Stomach (tissue), 9 donors: Measurements from ENCODE around the gene NUDT8. TPM values are rescaled to one million over a fixed set of nuclear protein-coding genes. Genes with fewer than 3 reads are reported as not detected.

ENCODE experiments used
- DNase-seq, 2 donors: peaks; one replicate each; pipeline versions ENCODE4 v3.0.0 to v3.0.0-alpha.2; 2013 to 2019
- H3K27ac ChIP-seq, 5 donors: fragments of 200-600 bp in 4 of 5; sonication (generic) in 4 of 5; one replicate each; pipeline ENCODE4 v1.5.1; 2013 to 2019; ENCODE audit warnings: mild to moderate bottlenecking in 1 of 5, moderate library complexity in 1 of 5
- H3K27me3 ChIP-seq, 3 donors: fragments of 200-600 bp; sonication (generic); one replicate each; pipeline ENCODE4 v1.5.1; 2017 to 2019; ENCODE audit warnings: mixed run types in 1 of 3
- H3K36me3 ChIP-seq, 4 donors: fragments of 200-600 bp; sonication (generic); 1 replicate in 3 of 4; 2 replicates in 1 of 4; pipeline ENCODE4 v1.5.1; 2016 to 2019
- H3K4me1 ChIP-seq, 4 donors: fragments of 200-600 bp; sonication (generic); one replicate each; pipeline ENCODE4 v1.5.1; 2016 to 2019
- H3K4me3 ChIP-seq, 4 donors: fragments of 200-600 bp; sonication (generic) in 3 of 4; one replicate each; pipeline ENCODE4 v1.5.1; 2016 to 2019; ENCODE audit warnings: mild to moderate bottlenecking in 1 of 4
- H3K9me3 ChIP-seq, 4 donors: fragments of 200-600 bp; sonication (generic); one replicate each; pipeline ENCODE4 v1.5.1; 2016 to 2019
- EP300 ChIP-seq: sonication (generic); formaldehyde crosslinking; IDR thresholded peaks from one replicate; pipeline ENCODE4 v1.6.1; 2017; ENCODE audit warnings: antibody characterized with exemption
- POLR2A ChIP-seq, 4 donors: fragments of 450-650 bp; IDR thresholded peaks; one replicate each; pipeline ENCODE4 v1.6.1; 2016; ENCODE audit warnings: antibody characterized with exemption in 4 of 4, control low read depth in 2 of 4, mild to moderate bottlenecking in 1 of 4, moderate library complexity in 1 of 4
- POLR2AphosphoS5 ChIP-seq, 3 donors: sonication (generic); formaldehyde crosslinking; IDR thresholded peaks; one replicate each; pipeline ENCODE4 v1.6.1; 2016; ENCODE audit warnings: antibody characterized with exemption in 3 of 3
- WGBS, 5 donors: extraction: QIAGEN DNeasy Blood & Tissue Kit in 3 of 5; methylation state at CpG; one replicate each; pipeline versions ENCODE4 v1.1.5 to v1.1.7; 2013 to 2018; 5-methylcytosine and 5-hydroxymethylcytosine counted together
- intact Hi-C: fragments of 100-400 bp; cut with DNase I; formaldehyde crosslinking; loops from one replicate; pipeline ENCODE4 v1.15.1; 2023; ENCODE audit warnings: low total_unique reads
- polyA plus RNA-seq, 3 donors: library from polyadenylated mRNA; stranded (reverse); fragments of 200-250 nt; gene quantifications; one replicate each; pipeline ENCODE4 v1.2.3, GENCODE V29; 2013
- total RNA-seq, 5 donors: library from RNA; depleted of rRNA; stranded (reverse); fragments of >200 nt; gene quantifications; one replicate each; pipeline versions ENCODE4 v1.1.0 to v1.2.3, GENCODE V29; 2014 to 2016
- TF ChIP-seq, protein P1 (sequence below), 7 experiments: fragments of 450-650 bp in 4 of 7; fragments of 200-600 bp in 3 of 7; sonication (generic) in 3 of 7; IDR thresholded peaks; one replicate each; pipeline ENCODE4 v1.5.1; 2016 to 2019; ENCODE audit warnings: antibody characterized with exemption in 7 of 7, control low read depth in 2 of 7, mild to moderate bottlenecking in 1 of 7
- donor health status: healthy with polysubstance abuse.
- donor health status: Bipolar disorder and iron deficiency.
- donor health status: healthy.

Gene NUDT8
- total and polyA plus RNA-seq, 8 donors: 4.6 to 333 (median 17.3) TPM; not detected in 2

DNA sequence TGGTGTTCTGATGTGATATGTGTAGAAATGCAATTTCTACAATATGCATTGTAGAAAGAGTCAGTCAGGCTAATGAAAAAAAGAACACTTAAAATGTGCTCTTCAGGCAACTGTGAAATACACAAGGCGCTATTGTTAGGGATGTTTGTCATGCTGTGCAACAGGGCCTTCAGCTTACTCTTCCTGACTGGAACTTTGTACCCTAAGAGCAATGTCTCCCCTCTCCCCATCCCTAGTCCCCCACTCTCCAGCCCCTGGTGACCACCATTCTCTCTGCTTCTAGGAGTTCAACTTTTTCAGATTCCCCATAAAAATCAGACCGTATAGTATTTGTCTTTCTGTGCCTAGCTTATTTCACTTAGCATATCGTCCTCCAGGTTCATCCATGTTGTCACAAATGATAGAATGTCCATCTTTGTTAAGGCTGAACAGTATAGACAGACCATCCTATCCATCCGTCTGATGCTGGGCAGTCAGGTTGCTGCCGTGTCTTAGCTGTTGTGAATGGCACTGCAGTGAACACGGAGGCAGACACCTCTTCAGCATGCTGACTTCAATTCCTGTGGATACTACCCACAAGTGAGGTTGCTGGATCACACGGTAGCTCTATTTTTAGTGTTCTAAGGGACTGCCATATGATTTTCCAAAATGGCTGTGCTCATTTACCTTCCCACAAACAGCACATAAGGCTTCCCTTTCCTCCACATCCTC is 12.3 kb downstream of the NUDT8 start:
- no peak for DNase-seq
- no peak for TF ChIP-seq POLR2A (IDR thresholded peaks at IDR 0.05)
- TF ChIP-seq, protein P1, sequence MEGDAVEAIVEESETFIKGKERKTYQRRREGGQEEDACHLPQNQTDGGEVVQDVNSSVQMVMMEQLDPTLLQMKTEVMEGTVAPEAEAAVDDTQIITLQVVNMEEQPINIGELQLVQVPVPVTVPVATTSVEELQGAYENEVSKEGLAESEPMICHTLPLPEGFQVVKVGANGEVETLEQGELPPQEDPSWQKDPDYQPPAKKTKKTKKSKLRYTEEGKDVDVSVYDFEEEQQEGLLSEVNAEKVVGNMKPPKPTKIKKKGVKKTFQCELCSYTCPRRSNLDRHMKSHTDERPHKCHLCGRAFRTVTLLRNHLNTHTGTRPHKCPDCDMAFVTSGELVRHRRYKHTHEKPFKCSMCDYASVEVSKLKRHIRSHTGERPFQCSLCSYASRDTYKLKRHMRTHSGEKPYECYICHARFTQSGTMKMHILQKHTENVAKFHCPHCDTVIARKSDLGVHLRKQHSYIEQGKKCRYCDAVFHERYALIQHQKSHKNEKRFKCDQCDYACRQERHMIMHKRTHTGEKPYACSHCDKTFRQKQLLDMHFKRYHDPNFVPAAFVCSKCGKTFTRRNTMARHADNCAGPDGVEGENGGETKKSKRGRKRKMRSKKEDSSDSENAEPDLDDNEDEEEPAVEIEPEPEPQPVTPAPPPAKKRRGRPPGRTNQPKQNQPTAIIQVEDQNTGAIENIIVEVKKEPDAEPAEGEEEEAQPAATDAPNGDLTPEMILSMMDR (IDR thresholded peaks at IDR 0.05): no peak
- no peak for TF ChIP-seq EP300
- no peaks in the 10 kb centered on the region for H3K9me3 ChIP-seq
- intact Hi-C loops: no loop called here
- no peak overlapping the region for H3K4me3 ChIP-seq
- H3K4me1 ChIP-seq: peaks cover 16 to 27% (median 20%) of the 10 kb centered on the region in 4 donors
- H3K27me3 ChIP-seq: peaks cover 0 to 32% (median 5%) of the 10 kb centered on the region in 3 donors
- no peak overlapping the region for H3K27ac ChIP-seq
- WGBS, 5 donors: 71 to 85% (median 82%) methylated on average over 7 of the region's 7 CpGs
- peaks cover 0 to 11% (median 9%) of the 10 kb centered on the region in 4 donors for H3K36me3 ChIP-seq

DNA sequence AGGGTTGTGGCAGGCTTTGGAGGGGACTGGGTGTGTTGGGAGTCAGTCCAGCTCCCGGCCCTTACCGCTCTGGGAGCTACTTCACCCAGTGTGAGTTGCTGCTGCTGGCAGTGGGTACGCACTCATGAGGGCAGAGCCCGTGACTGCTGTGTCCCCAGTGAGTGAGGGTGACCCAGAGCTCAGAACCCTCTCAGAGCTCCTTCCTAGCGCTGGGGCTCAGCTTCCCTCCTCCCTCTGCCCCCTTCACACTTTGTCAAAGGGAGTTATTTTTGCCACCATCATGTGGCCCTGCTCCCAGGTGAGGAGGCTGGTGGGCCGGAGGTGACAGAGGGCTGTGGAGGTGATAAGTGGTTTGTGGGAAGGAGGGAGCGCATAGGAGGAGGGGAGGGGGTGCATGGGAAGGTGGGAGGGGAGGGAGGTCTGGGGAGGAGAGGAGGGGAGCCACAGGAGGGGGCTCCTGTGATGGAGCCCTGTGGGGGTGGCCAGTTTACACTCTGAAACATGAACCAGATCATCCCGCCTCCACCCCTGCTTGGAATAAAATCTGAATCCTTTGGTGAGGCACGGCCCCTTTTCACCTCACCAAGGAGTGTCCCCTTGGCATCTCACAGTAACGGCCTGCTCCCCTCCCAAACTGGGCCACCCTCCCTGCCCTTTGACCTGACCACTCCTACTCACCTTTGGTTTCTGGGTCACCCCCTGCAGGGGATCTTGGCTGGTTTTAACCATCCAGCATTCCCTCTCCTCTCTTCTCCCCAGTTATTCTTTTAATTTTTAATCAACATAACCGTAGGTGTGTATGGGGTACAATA is 13.1 kb downstream of the NUDT8 start:
- H3K27ac ChIP-seq: no peak overlapping the region
- DNase-seq: no peak
- no peaks in the 10 kb centered on the region for H3K9me3 ChIP-seq
- intact Hi-C loops: no loop called here
- TF ChIP-seq EP300: no peak
- no peak overlapping the region for H3K4me3 ChIP-seq
- H3K4me1 ChIP-seq: peaks cover 16 to 27% (median 20%) of the 10 kb centered on the region in 4 donors
- peaks cover 7 to 19% (median 16%) of the 10 kb centered on the region in 4 donors for H3K36me3 ChIP-seq
- H3K27me3 ChIP-seq: peaks cover 0 to 32% (median 5%) of the 10 kb centered on the region in 3 donors
- 37 to 50% (median 46%) methylated on average over 9 to 11 of the region's 11 CpGs for WGBS, 5 donors

DNA sequence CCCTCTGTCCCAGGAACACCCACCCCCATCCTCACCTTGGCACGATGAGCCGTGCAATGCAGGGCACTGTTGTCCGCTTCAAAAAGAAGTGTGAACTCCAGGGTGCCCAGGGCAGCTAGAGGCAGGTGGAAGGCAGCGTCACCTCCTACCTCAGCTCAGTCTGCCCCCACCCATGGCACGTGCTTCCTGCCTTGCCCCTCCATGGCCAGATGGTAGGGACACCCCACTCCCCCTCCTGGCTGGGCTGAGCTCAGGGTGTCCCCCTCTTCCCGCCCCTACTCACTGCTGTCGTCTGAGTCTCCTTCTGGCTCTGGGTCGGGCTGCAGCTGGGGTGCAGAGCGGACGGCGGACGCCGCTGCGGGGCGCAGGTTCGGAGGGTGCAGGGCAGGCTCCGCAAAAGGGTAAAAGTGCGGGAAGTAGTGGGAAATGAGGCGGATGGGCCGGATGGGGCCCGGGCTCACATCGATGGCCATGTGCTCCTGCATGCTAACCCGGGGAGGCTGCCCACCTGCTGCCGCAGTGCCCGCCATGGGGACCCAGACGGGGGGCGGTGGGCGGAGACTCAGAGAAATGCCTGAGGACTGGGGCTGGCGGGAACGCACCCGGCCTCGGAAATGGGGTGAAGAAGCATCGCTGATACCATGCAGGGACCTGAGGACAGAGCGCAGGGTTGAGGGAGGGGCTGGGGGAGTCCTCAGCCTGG is 13.9 kb downstream of the NUDT8 start:
- peaks cover 14 to 27% (median 24%) of the 10 kb centered on the region in 4 donors for H3K36me3 ChIP-seq
- no peak overlapping the region for H3K4me3 ChIP-seq
- peaks cover 16 to 27% (median 20%) of the 10 kb centered on the region in 4 donors for H3K4me1 ChIP-seq
- peak in 1 of 2 donors; percentile 29 for DNase-seq
- 27 to 54% (median 35%) methylated on average over 30 to 34 of the region's 34 CpGs for WGBS, 5 donors
- intact Hi-C loops: no loop called here
- TF ChIP-seq, protein P1 (IDR thresholded peaks at IDR 0.05): peak in 1 of 7 experiments; percentile 5
- TF ChIP-seq EP300 (no peak), POLR2AphosphoS5 (IDR thresholded peaks at IDR 0.05) (no peak), POLR2A (IDR thresholded peaks at IDR 0.05) (no peak)
- H3K9me3 ChIP-seq: no peaks in the 10 kb centered on the region
- no peak overlapping the region for H3K27ac ChIP-seq
- peaks cover 0 to 32% (median 5%) of the 10 kb centered on the region in 3 donors for H3K27me3 ChIP-seq

DNA sequence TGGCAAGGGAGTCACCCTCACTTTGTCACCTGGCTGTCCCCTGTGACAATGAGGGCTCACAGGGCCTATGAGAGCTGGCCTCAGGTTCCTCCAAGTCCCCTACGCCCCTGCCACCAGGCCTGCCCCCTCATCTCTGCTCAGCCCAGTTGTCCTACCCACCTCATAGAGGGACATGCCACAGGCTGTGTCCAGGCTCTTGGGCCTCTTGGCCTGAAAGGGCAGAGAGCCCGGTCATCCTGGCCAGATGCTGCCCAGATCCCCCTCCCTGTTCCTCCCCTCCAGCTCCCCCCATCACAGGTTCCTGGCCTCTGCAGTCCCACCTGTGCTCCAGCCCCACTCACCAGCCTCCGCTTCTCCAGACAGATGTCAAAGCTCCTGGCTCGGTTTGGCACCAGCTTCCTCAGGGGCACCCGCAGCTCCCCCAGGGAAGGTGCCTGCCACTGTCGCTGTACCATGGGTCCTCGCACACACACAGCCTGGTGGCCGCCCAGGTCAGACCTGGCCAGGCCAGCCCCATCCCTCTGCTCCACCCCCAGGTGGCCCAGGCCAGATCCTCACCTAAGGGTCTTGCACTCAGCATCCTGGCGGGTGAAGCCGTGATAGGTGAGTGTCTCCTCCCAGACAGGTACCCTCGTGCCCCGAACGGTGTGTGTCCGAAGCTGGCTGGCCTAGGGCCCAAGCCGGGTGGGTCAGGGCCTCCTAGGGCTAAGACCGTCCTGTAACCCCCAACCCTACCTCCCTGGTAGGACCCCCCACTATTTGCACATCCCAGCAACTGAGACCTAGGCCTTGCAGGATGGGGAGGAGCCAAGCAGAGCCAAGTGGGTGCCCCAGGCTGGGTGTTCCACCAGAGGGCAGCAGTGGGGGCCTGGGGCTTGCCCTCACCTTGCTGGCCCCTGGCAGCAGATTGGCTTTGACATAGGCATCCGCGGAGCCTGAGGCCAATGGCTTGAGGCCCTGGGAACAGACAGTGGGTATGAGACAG is 14.7 kb downstream of the NUDT8 start:
- Histone ChIP-seq H3K9me3 (no peaks in the 10 kb centered on the region), H3K4me1 (peaks cover 16 to 27% (median 20%) of the 10 kb centered on the region in 4 donors), H3K36me3 (peaks cover 23 to 35% (median 32%) of the 10 kb centered on the region in 4 donors), H3K27me3 (peaks cover 0 to 32% (median 5%) of the 10 kb centered on the region in 3 donors), H3K27ac (peak overlapping the region; percentile 45 to 85 (median 73)), H3K4me3 (peak overlapping the region in 2 of 4 donors; percentile 36 to 42)
- peak; percentile 62 to 65 for DNase-seq
- intact Hi-C loops: no loop called here
- 76 to 90% (median 84%) methylated on average over 11 to 18 of the region's 18 CpGs for WGBS, 5 donors
- no peak for TF ChIP-seq POLR2A (IDR thresholded peaks at IDR 0.05)
- TF ChIP-seq, protein P1 (IDR thresholded peaks at IDR 0.05): peak in 5 of 7 experiments; percentile 23 to 48 (median 32)
